Peyer's patch (tissue), 4 donors: ENCODE results near the gene ZNF76.
A peak's percentile ranks its signal among the peaks of the same experiment; 100 is the strongest.

Experiments used
- POLR2A ChIP-seq, 2 donors: fragments of 450-650 bp; IDR thresholded peaks; one replicate each; pipeline ENCODE4 v1.5.1; 2017; ENCODE audit warnings: antibody characterized with exemption in 2 of 2, mild to moderate bottlenecking in 2 of 2, moderate library complexity in 2 of 2
- TF ChIP-seq, protein P1 (sequence below), 6 experiments: fragments of 450-650 bp in 4 of 6; fragments of 200-600 bp in 2 of 6; sonication (generic) in 1 of 6; IDR thresholded peaks; one replicate each; pipeline ENCODE4 v1.5.1; 2017 to 2019; ENCODE audit warnings: antibody characterized with exemption in 6 of 6, mild to moderate bottlenecking in 3 of 6, moderate library complexity in 1 of 6

GRCh38 chr6:35327349-35328027 lies 68.0 kb downstream of the ZNF76 start:
- TF ChIP-seq, protein P1, sequence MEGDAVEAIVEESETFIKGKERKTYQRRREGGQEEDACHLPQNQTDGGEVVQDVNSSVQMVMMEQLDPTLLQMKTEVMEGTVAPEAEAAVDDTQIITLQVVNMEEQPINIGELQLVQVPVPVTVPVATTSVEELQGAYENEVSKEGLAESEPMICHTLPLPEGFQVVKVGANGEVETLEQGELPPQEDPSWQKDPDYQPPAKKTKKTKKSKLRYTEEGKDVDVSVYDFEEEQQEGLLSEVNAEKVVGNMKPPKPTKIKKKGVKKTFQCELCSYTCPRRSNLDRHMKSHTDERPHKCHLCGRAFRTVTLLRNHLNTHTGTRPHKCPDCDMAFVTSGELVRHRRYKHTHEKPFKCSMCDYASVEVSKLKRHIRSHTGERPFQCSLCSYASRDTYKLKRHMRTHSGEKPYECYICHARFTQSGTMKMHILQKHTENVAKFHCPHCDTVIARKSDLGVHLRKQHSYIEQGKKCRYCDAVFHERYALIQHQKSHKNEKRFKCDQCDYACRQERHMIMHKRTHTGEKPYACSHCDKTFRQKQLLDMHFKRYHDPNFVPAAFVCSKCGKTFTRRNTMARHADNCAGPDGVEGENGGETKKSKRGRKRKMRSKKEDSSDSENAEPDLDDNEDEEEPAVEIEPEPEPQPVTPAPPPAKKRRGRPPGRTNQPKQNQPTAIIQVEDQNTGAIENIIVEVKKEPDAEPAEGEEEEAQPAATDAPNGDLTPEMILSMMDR (IDR thresholded peaks at IDR 0.05), result peak; percentile 32 to 72 (median 64)
- TF ChIP-seq POLR2A (IDR thresholded peaks at IDR 0.05), result no peak
